ENCODE data around the gene ZNF496. TPM values are rescaled to one million over a fixed set of nuclear protein-coding genes. Genes with fewer than 3 reads are reported as not detected.

The ZNF496 gene
- total RNA-seq, 2 experiments from 2014 or later: 25.9 to 26.6 TPM

DNA sequence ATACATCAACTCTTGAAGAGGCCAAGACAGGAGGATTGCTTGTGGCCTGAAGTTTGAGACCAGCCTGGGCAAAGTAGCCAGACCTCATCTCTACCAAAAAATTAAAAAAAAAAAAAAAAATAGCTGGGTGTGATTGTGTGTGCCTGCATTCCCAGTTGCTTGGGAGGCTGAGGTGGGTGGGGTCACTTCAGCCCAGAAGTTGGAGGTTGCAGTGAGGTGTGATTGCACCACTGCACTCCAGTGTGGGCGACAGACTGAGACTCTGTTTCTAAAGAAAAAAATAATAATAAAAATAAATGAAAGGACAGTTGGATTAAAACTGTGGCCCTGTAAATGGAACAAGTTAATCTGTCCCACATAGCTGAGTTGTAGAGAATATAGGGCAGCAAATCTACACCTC is 18.9 kb upstream of the ZNF496 start:
- peaks cover 2% of the 10 kb centered on the region for H3K36me3 Mint-ChIP-seq
- DNase-seq (no peak), ATAC-seq (ENCODE audit: low read depth) (no peak)
- no peak overlapping the region for H3K27ac Mint-ChIP-seq
- no peak overlapping the region for H3K4me3 Mint-ChIP-seq
- peaks cover 6% of the 10 kb centered on the region for H3K4me1 Mint-ChIP-seq
- POLR2A ChIA-PET: no interaction called here
- H3K9me3 Mint-ChIP-seq: peaks cover 3% of the 10 kb centered on the region
- H3K27me3 Mint-ChIP-seq: peaks cover 2% of the 10 kb centered on the region

DNA sequence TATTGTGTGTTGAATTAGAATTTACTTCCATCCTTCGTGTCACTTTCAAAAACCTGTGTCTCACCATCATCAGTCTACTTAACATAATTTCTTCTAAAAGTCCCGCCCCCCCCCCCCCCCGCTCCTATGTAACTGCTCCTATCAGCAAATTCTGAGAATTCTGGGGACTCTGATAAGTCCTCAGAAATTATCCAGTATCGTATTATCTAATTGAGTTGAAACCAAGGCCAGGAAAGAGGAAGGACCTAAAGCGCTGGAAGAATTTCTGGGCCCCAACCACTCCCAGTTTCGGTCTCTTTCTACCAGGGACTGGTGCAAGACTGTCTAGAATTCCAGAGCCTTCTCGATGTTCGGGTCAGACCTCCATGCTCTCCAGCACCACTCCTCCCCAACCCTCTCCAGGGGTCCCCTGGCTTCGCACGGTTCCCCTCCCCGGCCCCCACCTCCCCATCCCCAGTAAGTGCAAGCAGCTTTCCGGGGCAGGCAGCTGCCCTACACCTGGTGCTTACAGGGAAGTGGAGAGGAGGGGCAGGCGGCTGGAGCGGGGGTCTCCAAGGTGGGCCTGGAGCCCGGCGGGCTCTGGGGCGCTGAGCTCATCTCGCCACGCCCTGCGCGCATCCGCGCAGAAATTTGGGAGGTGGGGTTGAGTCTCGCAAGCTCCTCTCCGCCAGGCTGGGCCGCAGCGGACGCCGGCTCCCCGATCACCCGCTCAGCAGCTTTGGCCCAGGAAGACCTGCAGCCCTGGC is 16.0 kb upstream of the ZNF496 start:
- H3K4me3 Mint-ChIP-seq: peak overlapping the region; percentile 42
- peaks cover 13% of the 10 kb centered on the region for H3K4me1 Mint-ChIP-seq
- POLR2A ChIA-PET: interaction anchor here (0.8 kb wide), 1 partner anchor 137 kb away, joined by 3 read pairs; no protein-coding TSS in a partner anchor
- no peak for DNase-seq
- peaks cover 6% of the 10 kb centered on the region for H3K36me3 Mint-ChIP-seq
- no peaks in the 10 kb centered on the region for H3K27me3 Mint-ChIP-seq
- no peak overlapping the region for H3K27ac Mint-ChIP-seq
- H3K9me3 Mint-ChIP-seq: peaks cover 2% of the 10 kb centered on the region
- ATAC-seq (ENCODE audit: low read depth): peak; percentile 36

DNA sequence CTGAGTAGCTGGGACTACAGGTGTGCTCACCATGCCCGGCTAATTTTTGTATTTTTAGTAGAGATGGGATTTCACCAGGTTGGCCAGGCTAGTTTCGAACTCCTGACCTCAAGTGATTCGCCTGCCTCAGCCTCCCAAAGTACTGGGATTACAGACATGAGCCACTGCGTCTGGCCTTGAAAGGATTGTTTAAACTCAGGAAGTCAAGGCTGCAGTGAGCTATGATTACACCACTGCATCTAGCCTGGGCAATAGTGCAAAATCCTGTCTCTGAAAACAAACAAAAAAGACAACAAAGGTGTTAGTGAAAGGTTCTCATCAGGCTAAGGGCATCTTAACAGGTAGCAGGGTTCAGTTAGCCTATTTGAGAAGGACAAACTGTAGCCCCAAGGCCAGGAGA is 14.2 kb upstream of the ZNF496 start:
- H3K4me1 Mint-ChIP-seq: peaks cover 16% of the 10 kb centered on the region
- H3K9me3 Mint-ChIP-seq: peaks cover 2% of the 10 kb centered on the region
- H3K4me3 Mint-ChIP-seq: no peak overlapping the region
- POLR2A ChIA-PET: no interaction called here
- DNase-seq: no peak
- H3K27ac Mint-ChIP-seq: no peak overlapping the region
- peaks cover 6% of the 10 kb centered on the region for H3K36me3 Mint-ChIP-seq
- no peak for ATAC-seq (ENCODE audit: low read depth)
- no peaks in the 10 kb centered on the region for H3K27me3 Mint-ChIP-seq

DNA sequence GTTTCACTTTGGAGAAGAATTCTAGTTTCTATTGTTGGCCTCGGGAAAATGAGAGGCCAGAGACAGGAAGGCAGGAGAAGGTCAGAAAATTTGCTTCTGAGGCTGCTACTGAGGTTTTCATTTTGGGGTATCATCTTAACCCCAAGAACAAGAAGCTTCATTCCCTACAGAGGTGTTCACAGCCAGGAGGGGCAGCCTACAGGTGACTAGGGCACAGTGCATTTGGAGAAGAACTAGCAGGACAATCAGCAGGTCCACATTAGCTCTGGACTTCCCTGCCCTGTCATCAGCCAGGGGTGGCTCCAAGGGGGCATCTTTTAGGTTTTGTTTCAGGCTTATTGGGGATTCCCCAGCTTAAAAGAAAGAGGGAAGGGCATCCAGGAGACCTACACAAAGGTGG is 12.1 kb upstream of the ZNF496 start:
- Mint-ChIP-seq H3K36me3 (peaks cover 7% of the 10 kb centered on the region), H3K4me3 (no peak overlapping the region), H3K27ac (no peak overlapping the region), H3K4me1 (peaks cover 10% of the 10 kb centered on the region), H3K27me3 (no peaks in the 10 kb centered on the region), H3K9me3 (no peaks in the 10 kb centered on the region)
- ATAC-seq (ENCODE audit: low read depth): no peak
- POLR2A ChIA-PET: no interaction called here
- no peak for DNase-seq

DNA sequence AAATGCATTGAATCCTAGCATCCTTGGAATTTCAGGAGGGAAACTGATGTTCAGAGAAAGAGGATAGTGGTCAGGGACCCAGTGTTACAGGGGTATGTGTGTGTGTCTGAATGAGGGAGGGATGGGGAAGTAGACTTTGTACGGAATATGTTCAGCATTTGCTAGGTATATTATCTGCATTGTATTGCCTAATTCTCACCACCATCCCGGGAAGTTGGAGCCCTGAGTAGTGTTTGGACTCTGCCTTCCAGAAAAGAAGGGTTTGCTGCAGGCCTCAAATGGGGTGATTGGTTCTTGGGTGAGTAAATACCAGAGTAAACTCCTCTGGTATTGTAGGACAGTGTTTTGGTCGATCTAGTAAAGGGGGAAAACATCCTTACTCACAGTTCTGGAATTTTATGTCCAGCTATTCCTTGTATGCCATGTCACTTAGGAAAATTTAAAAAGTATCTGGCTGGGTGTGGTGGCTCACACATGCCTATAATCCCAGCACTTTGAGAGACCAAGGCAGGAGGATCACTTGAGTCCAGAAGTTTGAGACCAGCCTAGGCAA is 7.1 kb upstream of the ZNF496 start:
- Mint-ChIP-seq H3K27ac (no peak overlapping the region), H3K4me1 (peaks cover 35% of the 10 kb centered on the region), H3K27me3 (no peaks in the 10 kb centered on the region), H3K9me3 (no peaks in the 10 kb centered on the region), H3K36me3 (peaks cover 4% of the 10 kb centered on the region), H3K4me3 (no peak overlapping the region)
- ATAC-seq (ENCODE audit: low read depth) (no peak), DNase-seq (no peak)
- POLR2A ChIA-PET: no interaction called here

DNA sequence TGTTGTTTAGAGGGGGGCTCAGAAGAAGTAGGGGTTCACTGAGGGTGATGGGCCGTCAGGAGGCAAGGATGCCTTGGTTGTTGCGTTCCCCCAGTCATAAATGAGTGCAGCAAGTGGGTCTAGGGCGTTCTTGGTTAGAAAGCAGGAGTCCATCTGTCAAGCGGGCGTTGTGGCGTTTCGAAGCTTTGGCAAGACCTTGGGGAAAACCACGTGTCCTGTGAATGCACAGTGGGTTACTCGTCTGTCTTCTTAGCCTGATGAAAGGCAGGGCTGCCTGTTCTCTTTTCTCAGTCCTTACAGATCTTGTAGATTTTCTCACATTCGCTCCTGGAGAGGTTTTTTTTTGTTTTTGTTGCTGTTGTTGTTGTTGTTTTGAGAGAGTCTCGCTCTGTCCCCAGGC is 6.3 kb upstream of the ZNF496 start:
- H3K36me3 Mint-ChIP-seq: peaks cover 7% of the 10 kb centered on the region
- H3K9me3 Mint-ChIP-seq: no peaks in the 10 kb centered on the region
- ATAC-seq (ENCODE audit: low read depth) (no peak), DNase-seq (no peak)
- H3K4me1 Mint-ChIP-seq: peaks cover 36% of the 10 kb centered on the region
- POLR2A ChIA-PET: no interaction called here
- no peak overlapping the region for H3K4me3 Mint-ChIP-seq
- no peaks in the 10 kb centered on the region for H3K27me3 Mint-ChIP-seq
- H3K27ac Mint-ChIP-seq: no peak overlapping the region

DNA sequence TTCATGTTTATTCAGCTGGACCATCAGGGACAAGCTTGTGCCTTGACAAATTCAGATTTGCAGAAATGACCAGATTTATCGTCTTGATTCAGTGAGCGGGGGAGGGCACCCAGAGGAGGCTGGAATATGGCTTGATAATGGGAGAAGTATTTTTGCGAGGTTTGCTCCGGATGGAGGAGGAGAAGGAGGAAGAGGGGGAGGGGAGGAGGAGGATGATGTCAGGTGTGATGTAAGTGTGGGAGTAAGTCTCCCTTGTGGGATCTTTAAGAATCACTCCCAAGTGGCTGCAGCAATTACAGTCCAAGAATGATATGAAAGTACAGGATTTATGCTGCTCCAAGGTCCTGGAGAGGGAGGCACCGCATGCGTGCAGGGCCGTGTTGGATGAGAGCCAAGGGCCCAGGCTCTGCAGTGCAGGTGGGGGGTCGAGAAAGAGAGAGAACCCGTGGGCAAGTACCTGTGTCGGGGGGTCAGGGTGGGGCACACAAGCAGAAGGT is 5.6 kb upstream of the ZNF496 start:
- DNase-seq (no peak), ATAC-seq (ENCODE audit: low read depth) (no peak)
- Mint-ChIP-seq H3K36me3 (peaks cover 9% of the 10 kb centered on the region), H3K27me3 (no peaks in the 10 kb centered on the region), H3K9me3 (no peaks in the 10 kb centered on the region), H3K27ac (peak overlapping the region; percentile 19), H3K4me1 (peaks cover 37% of the 10 kb centered on the region), H3K4me3 (no peak overlapping the region)
- POLR2A ChIA-PET: interaction anchor here (0.7 to 1.0 kb wide), 2 partner anchors 15 to 53 kb away, joined by 3 read pairs; no protein-coding TSS in a partner anchor

DNA sequence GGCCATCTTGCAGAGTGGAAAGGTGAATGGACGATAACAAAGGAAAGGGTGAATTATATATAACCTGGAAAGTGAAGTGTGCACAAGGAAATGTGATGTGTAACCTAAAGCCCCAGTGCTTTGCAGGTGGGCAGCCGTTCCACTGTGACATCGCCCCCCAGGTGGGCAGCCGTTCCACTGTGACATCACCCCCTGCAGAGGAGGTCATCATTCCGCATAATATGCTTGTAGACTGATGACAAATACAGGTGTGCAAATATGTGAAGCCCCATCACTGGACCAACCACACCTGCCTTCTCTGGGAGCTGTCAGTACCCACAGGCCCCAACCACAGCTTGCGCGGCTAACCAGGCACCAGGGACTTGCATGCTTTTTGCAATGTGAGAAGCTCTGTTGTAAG is 4.7 kb upstream of the ZNF496 start:
- POLR2A ChIA-PET: interaction anchor here (0.7 to 1.0 kb wide), 2 partner anchors 14 to 54 kb away, joined by 3 read pairs; no protein-coding TSS in a partner anchor

DNA sequence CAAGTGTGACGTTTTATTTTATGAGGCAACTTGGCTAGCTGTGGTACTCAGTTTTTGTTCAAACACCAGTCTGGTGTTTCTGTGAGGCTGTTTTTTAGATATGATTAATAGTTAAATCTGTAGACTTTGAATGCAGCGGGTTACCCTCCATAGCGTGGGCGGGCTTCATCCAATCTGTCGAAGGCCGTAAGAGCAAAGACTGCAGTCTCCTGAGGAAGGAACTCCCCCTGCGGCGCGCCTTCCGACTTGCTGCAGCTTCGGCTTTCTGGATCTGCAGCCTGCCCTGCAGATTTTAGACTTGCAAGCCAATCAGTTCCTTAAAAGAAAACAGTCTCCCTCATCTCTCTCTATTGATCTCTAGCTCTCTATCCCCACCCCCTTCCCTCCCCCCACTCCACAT is 4.2 kb upstream of the ZNF496 start:
- Mint-ChIP-seq H3K27ac (no peak overlapping the region), H3K4me3 (no peak overlapping the region), H3K27me3 (no peaks in the 10 kb centered on the region), H3K9me3 (no peaks in the 10 kb centered on the region), H3K36me3 (peaks cover 9% of the 10 kb centered on the region), H3K4me1 (peaks cover 38% of the 10 kb centered on the region)
- DNase-seq: no peak
- POLR2A ChIA-PET: no interaction called here
- no peak for ATAC-seq (ENCODE audit: low read depth)

More for the DNA sequence above, 4.7 kb upstream of the ZNF496 start:
- no peaks in the 10 kb centered on the region for H3K27me3 Mint-ChIP-seq
- no peak for ATAC-seq (ENCODE audit: low read depth)
- no peak for DNase-seq
- peaks cover 38% of the 10 kb centered on the region for H3K4me1 Mint-ChIP-seq
- H3K4me3 Mint-ChIP-seq: no peak overlapping the region
- no peak overlapping the region for H3K27ac Mint-ChIP-seq
- H3K9me3 Mint-ChIP-seq: no peaks in the 10 kb centered on the region
- H3K36me3 Mint-ChIP-seq: peaks cover 9% of the 10 kb centered on the region

DNA sequence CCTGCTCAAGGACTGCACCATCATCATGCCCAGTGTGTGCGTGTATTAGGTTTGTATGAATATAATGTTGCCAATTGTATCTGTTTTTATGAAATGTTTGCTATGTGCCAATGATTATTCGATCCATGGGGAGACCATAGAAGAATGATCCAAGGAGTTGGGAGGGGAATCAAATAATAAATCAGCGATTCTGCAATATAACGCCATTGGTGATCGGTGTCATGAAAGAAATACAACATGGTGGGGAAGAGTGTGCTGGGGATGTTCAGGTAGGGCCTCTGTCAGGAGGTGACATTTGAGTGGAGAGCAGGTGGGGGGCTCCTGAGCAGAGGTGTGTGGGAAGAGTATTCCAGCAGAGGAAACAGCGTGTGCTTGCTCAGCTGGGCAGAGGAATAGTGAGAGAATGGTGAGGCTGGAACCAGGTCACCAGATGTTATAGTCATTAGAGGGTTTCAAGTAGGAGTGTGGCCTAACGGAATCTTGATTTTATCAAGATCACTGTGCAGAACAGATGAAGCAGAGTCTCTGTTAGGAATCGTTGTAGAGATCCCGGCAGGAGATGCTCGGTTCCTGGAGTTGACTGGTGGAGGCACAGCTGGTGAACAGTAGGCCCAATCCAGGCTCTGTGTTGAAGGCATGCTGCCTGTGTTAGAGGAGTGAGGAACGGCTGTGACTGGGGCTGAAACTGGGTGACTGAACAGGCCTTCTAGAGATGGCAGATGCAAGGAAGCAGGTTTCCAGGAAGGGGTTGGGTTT is 2.9 kb upstream of the ZNF496 start:
- DNase-seq: no peak
- POLR2A ChIA-PET: interaction anchor here (0.9 kb wide), 1 partner anchor 11 kb away, joined by 4 read pairs; no protein-coding TSS in a partner anchor
- peaks cover 47% of the 10 kb centered on the region for H3K4me1 Mint-ChIP-seq
- no peak overlapping the region for H3K4me3 Mint-ChIP-seq
- H3K27me3 Mint-ChIP-seq: no peaks in the 10 kb centered on the region
- H3K27ac Mint-ChIP-seq: no peak overlapping the region
- H3K9me3 Mint-ChIP-seq: no peaks in the 10 kb centered on the region
- no peak for ATAC-seq (ENCODE audit: low read depth)
- peaks cover 11% of the 10 kb centered on the region for H3K36me3 Mint-ChIP-seq

DNA sequence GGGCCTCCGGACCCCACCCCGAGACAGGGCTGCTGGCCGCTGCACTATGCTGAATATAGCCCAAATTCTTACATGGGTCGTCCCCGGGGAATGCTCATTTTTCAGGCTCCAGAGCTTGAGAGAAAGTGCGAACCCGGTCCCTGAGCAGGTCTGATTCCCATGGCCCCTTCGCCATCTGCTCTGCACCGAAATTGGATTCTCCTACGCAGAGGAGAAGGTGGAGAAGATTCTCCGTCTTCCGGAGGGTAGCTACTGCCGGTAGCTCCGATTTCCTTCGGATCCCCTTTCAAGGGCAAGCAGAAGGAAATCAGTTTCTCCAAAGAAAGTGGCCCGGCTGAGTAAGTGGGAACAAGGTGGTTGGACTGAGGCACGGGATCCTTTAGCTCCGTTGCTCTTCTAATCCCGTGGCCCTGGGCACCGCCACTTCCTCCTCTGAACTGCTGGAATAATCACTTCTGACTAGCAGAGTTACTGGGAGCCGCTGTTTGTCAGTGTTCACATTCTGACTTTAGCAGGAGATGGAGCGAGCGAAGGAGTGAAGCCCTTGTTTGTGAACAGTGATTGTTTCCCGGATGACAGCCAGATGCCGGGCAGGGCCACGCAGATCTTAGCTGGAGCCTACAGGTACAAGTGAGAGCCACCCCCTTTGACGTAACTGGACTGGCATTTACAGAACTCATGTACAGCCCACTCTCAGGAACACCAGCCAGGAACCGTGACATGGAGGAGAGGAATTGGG is 1.1 kb upstream of the ZNF496 start:
- Mint-ChIP-seq H3K27me3 (no peaks in the 10 kb centered on the region), H3K4me1 (peaks cover 54% of the 10 kb centered on the region), H3K4me3 (peak overlapping the region; percentile 55), H3K36me3 (peaks cover 19% of the 10 kb centered on the region), H3K9me3 (no peaks in the 10 kb centered on the region), H3K27ac (peak overlapping the region; percentile 4)
- DNase-seq (no peak), ATAC-seq (ENCODE audit: low read depth) (no peak)
- POLR2A ChIA-PET: interaction anchor here (1.3 kb wide), 1 partner anchor 10 kb away, joined by 3 read pairs; no protein-coding TSS in a partner anchor

DNA sequence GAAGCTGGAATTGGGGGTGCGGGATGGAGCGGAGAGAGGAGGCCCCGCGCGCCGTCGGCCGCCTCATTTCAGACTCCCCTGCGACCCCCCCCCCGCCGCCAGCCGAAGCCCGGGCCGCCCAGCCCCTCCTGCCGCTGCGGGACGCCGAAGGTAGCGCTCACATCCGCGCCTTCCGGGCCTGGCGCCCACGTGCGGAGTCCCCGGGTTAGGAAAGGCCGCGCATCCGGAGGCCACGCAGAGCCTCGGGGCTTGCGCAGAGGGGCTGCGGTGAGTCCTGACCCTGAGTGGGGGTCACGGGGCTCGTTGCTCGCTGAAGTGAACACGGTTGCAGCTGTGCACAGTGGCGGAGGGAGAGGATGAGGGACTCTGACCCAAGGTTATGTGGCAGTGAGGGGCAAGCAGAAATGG is 552 bp upstream of the ZNF496 start:
- Mint-ChIP-seq H3K9me3 (no peaks in the 10 kb centered on the region), H3K4me1 (peaks cover 55% of the 10 kb centered on the region), H3K27ac (peak overlapping the region; percentile 73), H3K36me3 (peaks cover 22% of the 10 kb centered on the region), H3K27me3 (no peaks in the 10 kb centered on the region), H3K4me3 (peak overlapping the region; percentile 55)
- DNase-seq (peak; percentile 73), ATAC-seq (ENCODE audit: low read depth) (peak; percentile 51)
- POLR2A ChIA-PET: interaction anchor here (1.2 to 1.3 kb wide), 2 partner anchors 10 to 122 kb away, joined by 3 to 9 read pairs; no protein-coding TSS in a partner anchor

DNA sequence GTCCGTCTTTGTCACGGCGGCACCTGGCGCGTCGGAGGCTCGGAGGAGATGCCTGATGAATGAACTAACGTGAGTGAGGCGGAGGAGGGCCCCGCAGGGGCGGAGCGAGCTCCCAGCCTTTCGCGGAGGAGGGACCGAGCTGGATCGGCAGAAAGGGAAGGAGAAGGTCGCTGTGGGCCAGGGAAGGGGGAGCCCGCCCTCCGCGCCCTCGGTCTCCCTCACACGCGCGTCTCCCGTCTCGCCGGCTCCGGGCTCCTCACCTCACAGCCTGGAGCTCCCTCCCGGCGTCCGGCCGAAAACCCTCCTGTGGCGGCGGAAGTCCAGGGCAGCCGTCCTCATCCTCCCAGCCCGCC is 519 bp downstream of the ZNF496 start:
- Mint-ChIP-seq H3K36me3 (peaks cover 25% of the 10 kb centered on the region), H3K27me3 (no peaks in the 10 kb centered on the region), H3K9me3 (no peaks in the 10 kb centered on the region), H3K4me1 (peaks cover 55% of the 10 kb centered on the region), H3K4me3 (peak overlapping the region; percentile 91), H3K27ac (peak overlapping the region; percentile 94)
- DNase-seq: peak; percentile 77
- POLR2A ChIA-PET: interaction anchor here (0.8 to 1.2 kb wide), 6 partner anchors 9 to 765 kb away, joined by 3 to 13 read pairs (median 4); partner anchors contain the start of genes CNST, NLRP3, TFB2M and ZNF670
- ATAC-seq (ENCODE audit: low read depth): peak; percentile 76
